CD14-positive monocyte (primary cell): ENCODE data around the gene TERC. TPM values are rescaled to one million over a fixed set of nuclear protein-coding genes. Genes with fewer than 3 reads are reported as not detected.

Source experiments
- DNase-seq, 3 donors: peaks; one replicate each; pipeline ENCODE4 v3.0.0-alpha.2; 2011 to 2022
- H2AFZ ChIP-seq: 2 replicates; pipeline ENCODE4 v1.6.0; 2012; ENCODE audit warnings: mild to moderate bottlenecking, low read depth, low read length, inconsistent platforms; ENCODE audit not compliant: insufficient read depth, poor library complexity, severe bottlenecking
- H3K27ac ChIP-seq, 2 donors: 1 replicate in 1 of 2; 2 replicates in 1 of 2; pipeline ENCODE4 v1.5.1; 2012 to 2013; ENCODE audit warnings: low read length in 2 of 2, control low read depth in 1 of 2, inconsistent platforms in 1 of 2, low read depth in 1 of 2, mild to moderate bottlenecking in 1 of 2
- H3K27me3 ChIP-seq, 2 donors: one replicate each; pipeline versions ENCODE4 v1.6.0 to v1.6.1; 2011 to 2013; ENCODE audit warnings: low read length in 2 of 2; ENCODE audit not compliant: control insufficient read depth in 2 of 2, insufficient read depth in 2 of 2
- H3K36me3 ChIP-seq, 2 donors: replicated peaks in 1 of 2; 1 replicate in 1 of 2; 2 replicates in 1 of 2; pipeline versions ENCODE4 v1.5.1 to v1.6.1; 2012 to 2013; ENCODE audit warnings: low read length in 2 of 2, control low read depth in 1 of 2, inconsistent platforms in 1 of 2, mild to moderate bottlenecking in 1 of 2; ENCODE audit not compliant: insufficient read depth in 2 of 2, control insufficient read depth in 1 of 2
- H3K4me1 ChIP-seq, 2 donors: 1 replicate in 1 of 2; 2 replicates in 1 of 2; pipeline versions ENCODE4 v1.5.1 to v1.6.1; 2012 to 2013; ENCODE audit warnings: low read length in 2 of 2, control low read depth in 1 of 2, inconsistent platforms in 1 of 2, mild to moderate bottlenecking in 1 of 2, moderate library complexity in 1 of 2; ENCODE audit not compliant: insufficient read depth in 2 of 2, control insufficient read depth in 1 of 2
- H3K4me2 ChIP-seq: replicated peaks from 2 replicates; pipeline ENCODE3; 2012; ENCODE audit warnings: low read length, moderate library complexity, mild to moderate bottlenecking; ENCODE audit not compliant: poor library complexity, severe bottlenecking; ENCODE audit errors: extremely low read depth
- H3K4me3 ChIP-seq, 3 experiments: fragments of 200-600 bp in 1 of 3; sonication (generic) in 1 of 3; replicated peaks in 1 of 3; 1 replicate in 2 of 3; 2 replicates in 1 of 3; pipeline ENCODE4 v1.5.1; 2011 to 2013; ENCODE audit warnings: low read length in 3 of 3, mild to moderate bottlenecking in 3 of 3, control low read depth in 2 of 3, low read depth in 2 of 3, inconsistent platforms in 1 of 3, moderate library complexity in 1 of 3
- H3K79me2 ChIP-seq: 2 replicates; pipeline ENCODE4 v1.6.0; 2012; ENCODE audit warnings: mild to moderate bottlenecking, control low read depth, inconsistent platforms, low read length, moderate library complexity; ENCODE audit not compliant: insufficient read depth
- H3K9ac ChIP-seq: 2 replicates; pipeline ENCODE4 v1.6.0; 2017; ENCODE audit warnings: low read length, mild to moderate bottlenecking; ENCODE audit not compliant: insufficient read depth, poor library complexity, severe bottlenecking
- H3K9me3 ChIP-seq, 2 donors: replicated peaks in 1 of 2; 1 replicate in 1 of 2; 2 replicates in 1 of 2; pipeline versions ENCODE4 v1.5.1 to v1.6.1; 2012 to 2013; ENCODE audit warnings: low read length in 2 of 2, control low read depth in 1 of 2; ENCODE audit not compliant: control insufficient read depth in 1 of 2, insufficient read depth in 1 of 2
- H4K20me1 ChIP-seq: 2 replicates; pipeline ENCODE4 v1.6.0; 2012; ENCODE audit warnings: mild to moderate bottlenecking, low read length, control low read depth, moderate library complexity; ENCODE audit not compliant: insufficient read depth
- H3K27ac Mint-ChIP-seq, 7 donors: one replicate each; pipeline ENCODE4 v1.8.0; 2020; ENCODE audit warnings: mild to moderate bottlenecking in 7 of 7, mixed read lengths in 7 of 7, moderate library complexity in 6 of 7, inconsistent platforms in 2 of 7
- H3K27me3 Mint-ChIP-seq, 3 donors: one replicate each; pipeline ENCODE4 v1.8.0; 2021 to 2022; ENCODE audit warnings: low read depth in 3 of 3, mild to moderate bottlenecking in 3 of 3, mixed read lengths in 3 of 3, moderate library complexity in 3 of 3, inconsistent platforms in 1 of 3
- H3K36me3 Mint-ChIP-seq, 2 donors: one replicate each; pipeline ENCODE4 v1.8.0; 2020; ENCODE audit warnings: mixed read lengths in 2 of 2, inconsistent platforms in 1 of 2, mild to moderate bottlenecking in 1 of 2
- H3K4me1 Mint-ChIP-seq: one replicate; pipeline ENCODE4 v1.8.0; 2020; ENCODE audit warnings: mild to moderate bottlenecking, mixed read lengths
- H3K4me3 Mint-ChIP-seq, 2 donors: one replicate each; pipeline ENCODE4 v1.8.0; 2020; ENCODE audit warnings: mild to moderate bottlenecking in 2 of 2, mixed read lengths in 2 of 2, moderate library complexity in 1 of 2
- H3K9me3 Mint-ChIP-seq, 7 donors: one replicate each; pipeline ENCODE4 v1.8.0; 2020 to 2022; ENCODE audit warnings: mixed read lengths in 7 of 7, mild to moderate bottlenecking in 6 of 7, moderate library complexity in 6 of 7, inconsistent platforms in 2 of 7
- CTCF ChIP-seq: fragments of 200-600 bp; IDR thresholded peaks from one replicate; pipeline ENCODE4 v1.8.0; 2022; ENCODE audit warnings: antibody characterized with exemption, mild to moderate bottlenecking
- WGBS: methylation state at CpG from one replicate; pipeline ENCODE4 v1.1.5; 2013; ENCODE audit warnings: missing lambda C conversion rate; ENCODE audit not compliant: insufficient coverage; 5-methylcytosine and 5-hydroxymethylcytosine counted together
- intact Hi-C, 2 donors: fragments of 100-400 bp; cut with micrococcal nuclease; formaldehyde crosslinking; loops; one replicate each; pipeline versions ENCODE4 v1.15.0 to v1.15.1; 2023
- polyA plus RNA-seq, 3 donors: library from polyadenylated mRNA; depleted of rRNA in 1 of 3; unstranded in 2 of 3; stranded (reverse) in 1 of 3; fragments of 300-500 nt in 2 of 3; fragments of >200 nt in 1 of 3; fragmentation: Illumina TruSeq in 2 of 3; gene quantifications; 1 replicate in 2 of 3; 2 replicates in 1 of 3; pipeline ENCODE4 v1.2.3, GENCODE V29; 2012 to 2021

TERC gene
- polyA plus RNA-seq, 3 donors = 0.33 to 0.76 TPM; not detected in 1

DNA sequence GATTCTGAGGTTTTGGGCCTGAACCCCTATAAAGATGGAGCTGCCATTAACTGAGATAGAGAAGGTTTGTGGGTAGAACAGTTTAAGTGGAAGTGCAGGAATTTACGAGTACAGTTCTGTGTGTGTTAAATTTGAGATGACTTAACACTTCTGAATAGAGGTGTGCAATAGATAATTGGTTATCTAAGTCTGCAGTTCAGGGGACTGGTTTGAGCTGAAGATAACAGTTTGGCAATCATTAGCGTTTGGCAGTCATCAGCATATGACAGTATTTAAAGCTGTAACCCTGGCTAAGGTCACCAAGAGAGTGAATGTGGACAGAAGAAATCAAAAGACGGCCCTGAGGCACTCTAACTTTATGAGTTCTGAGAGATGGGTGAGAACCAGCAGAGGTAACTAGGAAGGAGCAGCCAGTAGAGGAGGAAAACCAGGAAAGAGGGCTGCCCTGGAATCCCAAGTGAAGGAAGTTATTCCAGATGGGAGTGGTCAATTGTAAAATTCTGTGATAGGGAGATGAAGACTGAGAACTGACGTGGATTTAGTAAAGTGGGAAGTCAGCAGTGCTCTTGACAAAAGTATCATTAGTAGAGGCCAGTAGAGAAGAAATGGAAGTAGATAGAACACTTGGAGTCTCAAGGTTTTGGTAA lies 16.5 kb upstream of the TERC start:
- Histone ChIP-seq H2AFZ (no peak overlapping the region), H3K4me3 (no peak overlapping the region), H4K20me1 (peaks cover 6% of the 10 kb centered on the region), H3K4me2 (no peak overlapping the region), H3K27me3 (no peaks in the 10 kb centered on the region), H3K27ac (no peak overlapping the region), H3K9ac (no peak overlapping the region), H3K4me1 (no peaks in the 10 kb centered on the region), H3K9me3 (no peaks in the 10 kb centered on the region), H3K36me3 (peaks cover 80 to 100% of the 10 kb centered on the region in 2 donors), H3K79me2 (peaks cover 6% of the 10 kb centered on the region)
- 97% methylated on average over 4 of the region's 4 CpGs for WGBS
- no peaks in the 10 kb centered on the region for H3K27me3 Mint-ChIP-seq
- H3K4me3 Mint-ChIP-seq = no peak overlapping the region
- intact Hi-C loops = no loop called here
- no peak overlapping the region for H3K27ac Mint-ChIP-seq
- H3K4me1 Mint-ChIP-seq = peaks cover 5% of the 10 kb centered on the region
- H3K36me3 Mint-ChIP-seq = peaks cover 61 to 77% of the 10 kb centered on the region in 2 donors
- H3K9me3 Mint-ChIP-seq = no peaks in the 10 kb centered on the region
- DNase-seq = no peak
- no peak for TF ChIP-seq CTCF

DNA sequence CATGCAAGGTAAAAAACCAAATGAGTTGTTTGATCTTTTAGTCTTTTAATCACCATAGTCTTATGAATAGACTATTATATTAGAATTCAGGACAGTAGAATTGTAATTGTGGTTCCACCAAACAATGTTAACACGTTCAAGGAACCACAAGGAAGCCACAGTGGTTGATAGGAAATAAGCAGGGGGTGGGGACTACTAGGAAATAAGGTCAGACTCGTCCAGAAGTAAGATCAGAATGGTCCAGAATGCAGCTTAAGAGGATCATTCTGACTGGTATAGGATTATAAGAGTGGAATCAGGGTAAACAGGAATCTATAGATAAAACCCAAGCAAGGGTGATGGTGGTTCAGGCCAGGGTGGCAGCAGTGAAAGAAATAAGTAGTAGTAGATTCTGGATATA lies 15.9 kb upstream of the TERC start:
- Mint-ChIP-seq H3K27me3 (no peaks in the 10 kb centered on the region), H3K9me3 (no peaks in the 10 kb centered on the region), H3K36me3 (peaks cover 59 to 75% of the 10 kb centered on the region in 2 donors), H3K27ac (no peak overlapping the region), H3K4me3 (no peak overlapping the region), H3K4me1 (peaks cover 8% of the 10 kb centered on the region)
- no peaks in the 10 kb centered on the region for H3K4me1 ChIP-seq
- peaks cover 12% of the 10 kb centered on the region for H3K79me2 ChIP-seq
- H2AFZ ChIP-seq = no peak overlapping the region
- WGBS = 29% methylated on average over 1 of the region's 2 CpGs
- H4K20me1 ChIP-seq = peaks cover 11% of the 10 kb centered on the region
- peaks cover 74 to 100% of the 10 kb centered on the region in 2 donors for H3K36me3 ChIP-seq
- no peak overlapping the region for H3K9ac ChIP-seq
- intact Hi-C loops = no loop called here
- H3K4me2 ChIP-seq = no peak overlapping the region
- no peak overlapping the region for H3K27ac ChIP-seq
- H3K27me3 ChIP-seq = no peaks in the 10 kb centered on the region
- DNase-seq = no peak
- no peak overlapping the region for H3K4me3 ChIP-seq
- TF ChIP-seq CTCF = no peak
- no peaks in the 10 kb centered on the region for H3K9me3 ChIP-seq
